ENCODE measurements around the gene REXO4. TPM values are rescaled to one million over a fixed set of nuclear protein-coding genes. Genes with fewer than 3 reads are reported as not detected.
"Not testable (repeated sequence)": the region's sequence is repeated elsewhere in the genome, so short reads cannot be mapped to it uniquely, and the experiment has no call there.

Gene REXO4
- total RNA-seq, 1 donor from 2014 or later = 29.4 TPM

DNA sequence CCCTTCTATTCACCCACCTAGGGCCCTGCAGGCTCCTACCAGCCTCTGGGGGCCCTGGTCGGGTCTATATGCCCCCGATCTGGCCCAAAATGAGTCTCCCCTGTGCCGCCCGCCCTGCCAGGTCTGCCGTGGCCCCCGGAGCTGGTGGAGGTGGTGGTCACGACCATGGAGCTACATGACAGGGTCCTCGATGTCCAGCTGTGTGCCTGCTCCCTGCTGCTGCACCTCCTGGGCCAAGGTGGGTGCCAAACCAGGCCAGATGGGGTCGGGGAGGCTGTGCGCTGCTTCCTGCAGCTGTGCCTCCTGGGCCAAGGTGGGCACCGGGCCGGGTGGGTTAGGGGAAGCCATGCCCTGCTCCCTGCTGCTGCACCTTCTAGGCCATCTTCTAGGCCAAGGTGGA is 17.5 kb downstream of the REXO4 start:
- TF ChIP-seq, protein P1, sequence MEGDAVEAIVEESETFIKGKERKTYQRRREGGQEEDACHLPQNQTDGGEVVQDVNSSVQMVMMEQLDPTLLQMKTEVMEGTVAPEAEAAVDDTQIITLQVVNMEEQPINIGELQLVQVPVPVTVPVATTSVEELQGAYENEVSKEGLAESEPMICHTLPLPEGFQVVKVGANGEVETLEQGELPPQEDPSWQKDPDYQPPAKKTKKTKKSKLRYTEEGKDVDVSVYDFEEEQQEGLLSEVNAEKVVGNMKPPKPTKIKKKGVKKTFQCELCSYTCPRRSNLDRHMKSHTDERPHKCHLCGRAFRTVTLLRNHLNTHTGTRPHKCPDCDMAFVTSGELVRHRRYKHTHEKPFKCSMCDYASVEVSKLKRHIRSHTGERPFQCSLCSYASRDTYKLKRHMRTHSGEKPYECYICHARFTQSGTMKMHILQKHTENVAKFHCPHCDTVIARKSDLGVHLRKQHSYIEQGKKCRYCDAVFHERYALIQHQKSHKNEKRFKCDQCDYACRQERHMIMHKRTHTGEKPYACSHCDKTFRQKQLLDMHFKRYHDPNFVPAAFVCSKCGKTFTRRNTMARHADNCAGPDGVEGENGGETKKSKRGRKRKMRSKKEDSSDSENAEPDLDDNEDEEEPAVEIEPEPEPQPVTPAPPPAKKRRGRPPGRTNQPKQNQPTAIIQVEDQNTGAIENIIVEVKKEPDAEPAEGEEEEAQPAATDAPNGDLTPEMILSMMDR (IDR thresholded peaks at IDR 0.05) = no peak
- Histone ChIP-seq H3K9me3 (no peaks in the 10 kb centered on the region), H3K27me3 (no peaks in the 10 kb centered on the region), H3K4me1 (no peaks in the 10 kb centered on the region), H3K36me3 (peaks cover 3 to 14% of the 10 kb centered on the region in 2 donors), H3K4me3 (no peak overlapping the region), H3K27ac (no peak overlapping the region)
- no peak for DNase-seq (ENCODE audit: low spot score in 2 of 2)
- intact Hi-C loops (cut with DNase I) = no loop called here

DNA sequence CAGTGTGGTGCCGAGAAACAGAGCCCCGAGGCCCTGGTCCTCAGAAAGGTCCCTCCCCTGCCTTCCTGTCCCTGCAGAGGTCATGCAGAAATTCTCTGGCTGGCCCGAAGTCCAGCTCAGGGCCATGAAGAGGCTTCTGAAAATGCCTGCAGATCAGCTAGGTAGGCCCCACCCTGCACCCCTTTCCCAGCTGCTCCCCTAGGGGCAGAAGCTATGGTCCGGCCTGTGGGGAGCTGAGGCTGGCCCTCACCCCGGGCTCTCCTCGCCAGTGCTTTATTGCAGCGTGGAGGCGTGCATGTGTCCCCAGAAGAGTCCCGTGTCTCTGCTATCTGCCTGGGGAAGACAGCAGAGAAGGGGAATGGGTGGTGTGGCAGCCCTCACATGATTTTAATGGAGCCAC is 19.9 kb downstream of the REXO4 start:
- TF ChIP-seq, protein P1 (IDR thresholded peaks at IDR 0.05) = no peak
- no peak overlapping the region for H3K4me3 ChIP-seq
- no peaks in the 10 kb centered on the region for H3K27me3 ChIP-seq
- intact Hi-C loops (cut with DNase I) = no loop called here
- H3K4me1 ChIP-seq = no peaks in the 10 kb centered on the region
- H3K9me3 ChIP-seq = no peaks in the 10 kb centered on the region
- DNase-seq (ENCODE audit: low spot score in 2 of 2) = no peak
- H3K36me3 ChIP-seq = peaks cover 0 to 3% of the 10 kb centered on the region in 2 donors
- H3K27ac ChIP-seq = no peak overlapping the region

DNA sequence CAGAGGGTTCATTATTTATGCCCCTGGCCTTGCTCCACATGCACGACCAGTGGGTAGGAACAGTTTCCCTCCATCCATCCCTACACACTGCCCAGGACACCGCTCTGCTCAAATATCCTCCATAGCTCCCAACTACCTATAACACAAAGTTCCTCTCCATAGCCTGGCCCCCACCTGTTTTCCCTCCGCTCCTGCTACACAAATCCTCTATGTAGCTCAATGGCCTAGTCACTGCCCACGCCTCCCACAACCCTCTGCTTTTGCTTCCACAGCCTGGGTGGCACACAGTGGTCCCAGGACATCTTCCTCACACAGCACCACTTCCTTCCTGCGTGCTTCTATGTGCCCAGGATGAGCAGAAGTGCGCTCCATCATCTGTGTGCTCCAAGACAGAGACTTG is 20.4 kb downstream of the REXO4 start:
- Histone ChIP-seq H3K36me3 (peaks cover 0 to 3% of the 10 kb centered on the region in 2 donors), H3K27ac (no peak overlapping the region), H3K4me3 (no peak overlapping the region), H3K27me3 (no peaks in the 10 kb centered on the region), H3K4me1 (no peaks in the 10 kb centered on the region), H3K9me3 (no peaks in the 10 kb centered on the region)
- intact Hi-C loops (cut with DNase I) = no loop called here
- DNase-seq (ENCODE audit: low spot score in 2 of 2) = no peak
- TF ChIP-seq, protein P1 (IDR thresholded peaks at IDR 0.05) = no peak

DNA sequence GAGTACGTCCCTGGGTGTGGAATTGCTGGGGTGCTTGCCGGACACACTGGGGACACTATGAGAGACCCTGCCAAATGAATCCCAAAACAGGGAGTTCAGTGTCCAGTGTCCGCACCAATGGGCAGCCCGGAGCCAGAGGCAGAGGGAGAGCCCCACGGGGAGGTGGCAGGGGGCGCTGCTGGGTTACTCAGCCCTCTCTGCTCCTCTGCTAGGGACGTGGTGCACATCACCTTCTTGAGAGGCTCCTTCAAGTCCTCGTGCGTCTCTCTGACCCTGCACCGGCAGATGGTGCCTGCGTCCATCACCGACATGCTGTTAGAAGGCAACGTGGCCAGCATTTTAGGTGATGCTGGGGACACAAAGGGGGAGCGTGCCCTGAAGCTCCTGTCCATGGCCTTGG is 20.9 kb downstream of the REXO4 start:
- TF ChIP-seq, protein P1 (IDR thresholded peaks at IDR 0.05) = no peak

DNA sequence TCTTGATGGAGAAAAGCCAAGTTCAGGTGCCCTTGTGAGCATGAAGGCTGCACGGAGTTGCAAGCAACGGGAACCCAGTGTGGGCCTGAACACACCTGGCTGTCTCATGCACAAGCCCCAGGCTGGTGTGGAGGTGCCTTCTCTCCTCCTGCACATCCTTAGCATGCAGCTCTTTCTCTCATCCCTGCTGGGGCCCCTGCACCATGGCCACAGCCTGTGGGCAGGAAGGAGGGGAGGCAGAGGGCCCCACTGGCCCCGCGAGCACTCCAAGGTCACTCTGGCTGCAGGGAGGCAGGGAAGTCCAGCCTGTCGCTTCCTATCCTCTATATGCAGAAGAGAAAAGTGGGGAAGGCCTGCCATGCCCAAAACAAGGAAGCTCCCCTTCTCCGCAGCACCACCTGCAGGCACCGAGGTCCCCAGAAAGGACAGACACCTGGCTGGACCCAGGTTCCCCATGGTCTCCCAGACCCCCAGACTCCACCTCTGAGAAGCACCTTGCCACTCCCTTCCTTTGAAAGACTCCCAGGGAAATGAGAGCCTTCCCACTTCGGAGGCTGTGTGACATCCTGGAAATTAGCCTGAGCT is 23.0 kb downstream of the REXO4 start:
- TF ChIP-seq, protein P1 (IDR thresholded peaks at IDR 0.05) = no peak
- Histone ChIP-seq H3K9me3 (no peaks in the 10 kb centered on the region), H3K27me3 (no peaks in the 10 kb centered on the region), H3K4me3 (no peak overlapping the region), H3K27ac (no peak overlapping the region), H3K4me1 (no peaks in the 10 kb centered on the region), H3K36me3 (no peaks in the 10 kb centered on the region)
- no peak for DNase-seq (ENCODE audit: low spot score in 2 of 2)
- intact Hi-C loops (cut with DNase I) = no loop called here

More for the DNA sequence above, 20.9 kb downstream of the REXO4 start:
- no peak for DNase-seq (ENCODE audit: low spot score in 2 of 2)
- Histone ChIP-seq H3K4me1 (no peaks in the 10 kb centered on the region), H3K9me3 (no peaks in the 10 kb centered on the region), H3K27me3 (no peaks in the 10 kb centered on the region), H3K27ac (no peak overlapping the region), H3K4me3 (no peak overlapping the region), H3K36me3 (peaks cover 0 to 3% of the 10 kb centered on the region in 2 donors)
- intact Hi-C loops (cut with DNase I) = no loop called here

DNA sequence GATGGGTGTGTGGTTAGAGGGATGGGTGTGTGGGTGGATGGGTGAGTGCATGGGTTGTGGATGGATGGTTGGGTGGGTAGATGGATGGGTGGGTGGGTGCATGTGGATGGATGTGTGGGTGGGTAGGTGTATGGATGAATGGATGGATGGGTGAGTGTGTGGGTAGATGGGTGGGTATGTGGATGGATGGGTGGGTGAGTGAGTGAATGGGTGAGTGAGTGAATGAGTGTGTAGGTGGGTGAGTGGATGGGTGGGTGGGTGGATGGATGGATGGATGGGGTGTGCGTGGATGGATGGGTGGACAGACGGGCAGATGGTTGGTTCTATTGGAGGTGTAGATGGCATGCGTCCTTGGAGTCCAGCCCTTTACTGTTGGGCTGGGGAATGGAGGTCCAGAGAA is 24.4 kb downstream of the REXO4 start:
- DNase-seq (ENCODE audit: low spot score in 2 of 2) = no peak
- TF ChIP-seq, protein P1 (IDR thresholded peaks at IDR 0.05) = no peak
- Histone ChIP-seq H3K27ac (no peak overlapping the region), H3K4me1 (no peaks in the 10 kb centered on the region), H3K4me3 (no peak overlapping the region), H3K36me3 (no peaks in the 10 kb centered on the region), H3K27me3 (no peaks in the 10 kb centered on the region), H3K9me3 (no peaks in the 10 kb centered on the region)
- intact Hi-C loops (cut with DNase I) = no loop called here

DNA sequence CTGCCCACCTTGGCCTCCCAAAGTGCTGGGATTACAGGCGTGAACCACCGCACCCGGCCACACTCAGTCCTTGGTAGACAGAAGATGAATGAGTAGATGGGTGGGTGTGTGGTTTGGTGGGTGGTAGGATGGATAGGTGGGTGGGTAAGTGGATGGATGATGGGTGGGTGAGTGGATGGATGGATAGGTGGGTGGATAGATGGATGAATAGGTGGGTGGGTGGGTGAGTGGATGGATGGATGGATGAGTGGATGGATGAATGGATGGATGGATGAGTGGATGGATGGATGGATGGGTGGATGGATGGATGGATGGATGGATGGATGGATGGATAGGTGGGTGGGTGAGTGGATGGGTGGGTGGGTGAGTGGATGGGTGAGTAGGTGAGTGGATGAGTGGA is 25.5 kb downstream of the REXO4 start:
- H3K9me3 ChIP-seq; DNase-seq (ENCODE audit: low spot score in 2 of 2); H3K4me3 ChIP-seq; H3K27me3 ChIP-seq; H3K36me3 ChIP-seq; H3K27ac ChIP-seq; H3K4me1 ChIP-seq; intact Hi-C loops (cut with DNase I): not testable (repeated sequence)

DNA sequence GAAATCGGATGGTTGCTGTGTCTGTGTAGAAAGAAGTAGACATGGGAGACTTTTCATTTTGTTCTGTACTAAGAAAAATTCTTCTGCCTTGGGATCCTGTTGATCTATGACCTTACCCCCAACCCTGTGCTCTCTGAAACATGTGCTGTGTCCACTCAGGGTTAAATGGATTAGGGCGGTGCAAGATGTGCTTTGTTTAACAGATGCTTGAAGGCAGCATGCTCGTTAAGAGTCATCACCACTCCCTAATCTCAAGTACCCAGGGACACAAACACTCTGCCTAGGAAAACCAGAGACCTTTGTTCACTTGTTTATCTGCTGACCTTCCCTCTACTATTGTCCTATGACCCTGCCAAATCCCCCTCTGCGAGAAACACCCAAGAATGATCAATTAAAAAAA is 26.4 kb downstream of the REXO4 start:
- intact Hi-C loops (cut with DNase I); H3K4me3 ChIP-seq; H3K36me3 ChIP-seq; H3K27me3 ChIP-seq; H3K27ac ChIP-seq; H3K4me1 ChIP-seq; H3K9me3 ChIP-seq; DNase-seq (ENCODE audit: low spot score in 2 of 2): not testable (repeated sequence)
